K562 (cell line): Measurements from ENCODE around the gene PLK5. TPM values are rescaled to one million over a fixed set of nuclear protein-coding genes. Genes with fewer than 3 reads are reported as not detected.

Source experiments
- ATAC-seq: fragments of 200-7000 bp; cut with Tn5 transposase; 3 replicates; pipeline ENCODE4 v1.9.1; 2020; ENCODE audit warnings: moderate library complexity
- BruUV-seq: library from RNA; stranded (reverse); fragments of 400-500 nt; replicated peaks from 2 replicates; lab custom pipeline; 2021; lab: Mats Ljungman, UMichigan
- CTCF ChIA-PET: fragments of 300-600 bp; formaldehyde crosslinking; extraction: SDS; loops from one replicate; lab custom pipeline; 2021; ENCODE audit warnings: low intra/inter-chr PET ratio; lab: Yijun Ruan, JAX
- POLR2A ChIA-PET: fragments of 300-600, 350-650 bp; sonication (Branson Sonifier 250); formaldehyde crosslinking; extraction: SDS; loops from one replicate; lab custom pipeline; 2021; ENCODE audit warnings: antibody characterized with exemption, inconsistent platforms; lab: Yijun Ruan, JAX
- DNase-seq, 4 experiments: peaks; one replicate each; pipeline versions ENCODE4 v3.0.0 to v3.0.0-alpha.2; 2011 to 2018; ENCODE audit warnings: low spot score in 3 of 4, mixed read lengths in 3 of 4; ENCODE audit errors: extremely low read depth in 1 of 4
- FAIRE-seq: peaks from 2 replicates; lab custom pipeline; 2011; peaks lifted over from hg19 to GRCh38; lab: Jason Lieb, UNC
- H2AFZ ChIP-seq: 2 replicates; pipeline ENCODE4 v1.6.0; 2011; ENCODE audit warnings: low read depth, low read length, control low read depth, inconsistent platforms
- H3K27ac ChIP-seq: fragments of 200-600 bp; 3 replicates; pipeline ENCODE4 v1.8.0; 2011; ENCODE audit warnings: low read depth, mild to moderate bottlenecking, control low read depth, inconsistent platforms, low read length, moderate library complexity, mixed read lengths; ENCODE audit errors: extremely low read depth
- H3K27me3 ChIP-seq, 2 experiments: fragments of 300-600 bp in 1 of 2; 2 replicates in 1 of 2; 3 replicates in 1 of 2; pipeline versions ENCODE4 v1.6.0 to v1.8.0; 2011; ENCODE audit warnings: inconsistent platforms in 2 of 2, low read length in 2 of 2, mild to moderate bottlenecking in 1 of 2, mixed read lengths in 1 of 2, moderate library complexity in 1 of 2; ENCODE audit not compliant: control insufficient read depth in 2 of 2, insufficient read depth in 2 of 2
- H3K36me3 ChIP-seq: fragments of 300-600 bp; 3 replicates; pipeline ENCODE4 v1.8.0; 2011; ENCODE audit warnings: mild to moderate bottlenecking, low read length, inconsistent platforms; ENCODE audit not compliant: control insufficient read depth, insufficient read depth
- H3K4me1 ChIP-seq, 2 experiments: fragments of 200-600 bp in 1 of 2; replicated peaks in 1 of 2; 2 replicates in 1 of 2; 3 replicates in 1 of 2; pipeline versions ENCODE4 v1.5.1 to v1.8.0; 2011; ENCODE audit warnings: inconsistent platforms in 2 of 2, low read length in 2 of 2, mild to moderate bottlenecking in 1 of 2, mixed read lengths in 1 of 2, moderate library complexity in 1 of 2; ENCODE audit not compliant: control insufficient read depth in 2 of 2, insufficient read depth in 2 of 2
- H3K4me2 ChIP-seq: 2 replicates; pipeline ENCODE4 v1.6.1; 2011; ENCODE audit warnings: low read length, control low read depth, inconsistent platforms, mixed read lengths; ENCODE audit not compliant: insufficient read depth
- H3K4me3 ChIP-seq: fragments of 200-600 bp; sonication (generic), shearing (Covaris generic); 2 replicates; pipeline ENCODE4 v1.5.1; 2016; ENCODE audit warnings: control low read depth, inconsistent platforms
- H3K79me2 ChIP-seq: fragments of 200-600 bp; 3 replicates; pipeline ENCODE4 v1.8.0; 2011; ENCODE audit warnings: low read length, inconsistent platforms; ENCODE audit not compliant: control insufficient read depth, insufficient read depth
- H3K9ac ChIP-seq, 2 experiments: 2 replicates each; pipeline versions ENCODE4 v1.6.0 to v1.6.1; 2011; ENCODE audit warnings: low read depth in 2 of 2, low read length in 2 of 2, control low read depth in 1 of 2, inconsistent platforms in 1 of 2, mild to moderate bottlenecking in 1 of 2, mixed read lengths in 1 of 2; ENCODE audit not compliant: insufficient read depth in 1 of 2
- H3K9me1 ChIP-seq: one replicate; pipeline ENCODE4 v1.6.0; 2011; ENCODE audit warnings: inconsistent platforms, mild to moderate bottlenecking, low read length, moderate library complexity; ENCODE audit not compliant: control insufficient read depth, insufficient read depth
- H3K9me3 ChIP-seq: replicated peaks from 2 replicates; pipeline ENCODE4 v1.5.1; 2011; ENCODE audit warnings: low read depth, low read length, inconsistent platforms; ENCODE audit not compliant: control insufficient read depth, insufficient read depth
- H4K20me1 ChIP-seq: replicated peaks from 2 replicates; pipeline ENCODE4 v1.6.1; 2011; ENCODE audit warnings: low read length, inconsistent platforms, mixed read lengths; ENCODE audit not compliant: control insufficient read depth, insufficient read depth
- ESRRA ChIP-seq: fragments of 450-650 bp; IDR thresholded peaks from 2 replicates; pipeline ENCODE4 v1.6.1; 2014; ENCODE audit warnings: low read depth, mild to moderate bottlenecking, moderate library complexity, borderline replicate concordance
- FOXK2 ChIP-seq, 2 experiments: fragments of 450-650 bp; IDR thresholded peaks in 1 of 2; conservative IDR thresholded peaks in 1 of 2; 2 replicates each; pipeline ENCODE4 v1.6.1; 2016; ENCODE audit warnings: low read depth in 2 of 2, mild to moderate bottlenecking in 1 of 2
- KDM5B ChIP-seq: fragments of 200-600 bp; sonication (generic); IDR thresholded peaks from 2 replicates; pipeline ENCODE4 v1.6.1; 2012; ENCODE audit warnings: low read depth, mild to moderate bottlenecking, moderate library complexity, low read length, control low read depth, inconsistent platforms; ENCODE audit not compliant: insufficient replicate concordance
- POLR2H ChIP-seq: IDR thresholded peaks from 2 replicates; pipeline ENCODE4 v1.6.1; 2016; ENCODE audit warnings: missing genetic modification characterization, low read depth, mild to moderate bottlenecking, control low read depth, missing compliant biosample characterization, moderate library complexity
- TAF1 ChIP-seq: IDR thresholded peaks from 2 replicates; pipeline ENCODE4 v1.6.1; 2011; ENCODE audit warnings: mild to moderate bottlenecking, low read length, moderate library complexity; ENCODE audit not compliant: insufficient read depth, control insufficient read depth, severe bottlenecking; ENCODE audit errors: extremely low read depth
- ZNF197 ChIP-seq: fragments of 200-800 bp; sonication (Bioruptor generic); IDR thresholded peaks from 2 replicates; pipeline ENCODE4 v1.6.1; 2016; ENCODE audit warnings: low read depth, missing genetic modification characterization, missing compliant biosample characterization
- ZNF347 ChIP-seq: fragments of 450-650 bp; formaldehyde crosslinking; IDR thresholded peaks from 2 replicates; pipeline ENCODE4 v1.4.0; 2020; ENCODE audit warnings: low read depth, mild to moderate bottlenecking, moderate library complexity
- ZNF589 ChIP-seq: fragments of 200-800 bp; sonication (Bioruptor generic); IDR thresholded peaks from 2 replicates; pipeline ENCODE4 v1.6.1; 2016; ENCODE audit warnings: low read depth, missing genetic modification characterization, missing compliant biosample characterization
- ZNF79 ChIP-seq: fragments of 250-450 bp; sonication (Bioruptor Pico); IDR thresholded peaks from 2 replicates; pipeline ENCODE4 v1.4.0; 2020; ENCODE audit warnings: low read depth, mild to moderate bottlenecking, moderate library complexity
- WGBS: fragments of 100-300 bp; shearing (Covaris generic); methylation state at CpG from one replicate; pipeline ENCODE4 v1.1.6; 2016; ENCODE audit warnings: low coverage, mixed read lengths; ENCODE audit not compliant: insufficient coverage; ENCODE audit errors: missing lambda C conversion rate; 5-methylcytosine and 5-hydroxymethylcytosine counted together
- in situ Hi-C: fragments of 300-500 bp; cut with MboI; formaldehyde crosslinking; loops from 4 replicates; pipeline ENCODE4 v1.15.0; 2018; ENCODE audit warnings: inconsistent platforms, mixed read lengths
- intact Hi-C: fragments of 100-400 bp; cut with micrococcal nuclease; formaldehyde crosslinking; loops from 2 replicates; pipeline ENCODE4 v1.14.2; 2022
- polyA plus RNA-seq, 8 experiments: library from polyadenylated mRNA; depleted of rRNA in 4 of 8; stranded (reverse) in 5 of 8; unstranded in 3 of 8; fragments of >200 nt; fragmentation: Nextera tagmentation in 2 of 8; fragmentation: Illumina TruSeq in 1 of 8; extraction: Ambion mirVana in 2 of 8; extraction: Trizol in 1 of 8; gene quantifications; 2 replicates each; pipeline versions ENCODE4 v1.2.1 to v1.2.3, GENCODE V29; 2011 to 2014; ENCODE audit warnings: inconsistent platforms in 1 of 8, missing spikeins in 1 of 8
- total RNA-seq, 7 experiments: library from RNA; depleted of rRNA in 6 of 7; stranded (reverse); fragments of >200 nt in 6 of 7; fragmentation: Illumina TruSeq in 2 of 7; extraction: Trizol in 2 of 7; gene quantifications; 2 replicates each; pipeline versions ENCODE4 v1.2.1 to v1.2.3, GENCODE V29; 2011 to 2021; ENCODE audit warnings: low replicate concordance in 1 of 7
- TF ChIP-seq, protein P1 (sequence below), 2 experiments: fragments of 250-450 bp in 1 of 2; fragments of 450-650 bp in 1 of 2; sonication (Bioruptor Pico) in 1 of 2; IDR thresholded peaks; 2 replicates each; pipeline versions ENCODE4 v1.6.1 to v1.8.0; 2016 to 2021; ENCODE audit warnings: mild to moderate bottlenecking in 2 of 2, moderate library complexity in 2 of 2, missing compliant biosample characterization in 1 of 2, missing genetic modification characterization in 1 of 2

PLK5 gene
- total and polyA plus RNA-seq, 9 of the 15 experiments (the other 6 are each of a cell fraction or from before 2014, with no cell fraction given), result 0.04 to 0.23 (median 0.11) TPM; not detected in 5

DNA sequence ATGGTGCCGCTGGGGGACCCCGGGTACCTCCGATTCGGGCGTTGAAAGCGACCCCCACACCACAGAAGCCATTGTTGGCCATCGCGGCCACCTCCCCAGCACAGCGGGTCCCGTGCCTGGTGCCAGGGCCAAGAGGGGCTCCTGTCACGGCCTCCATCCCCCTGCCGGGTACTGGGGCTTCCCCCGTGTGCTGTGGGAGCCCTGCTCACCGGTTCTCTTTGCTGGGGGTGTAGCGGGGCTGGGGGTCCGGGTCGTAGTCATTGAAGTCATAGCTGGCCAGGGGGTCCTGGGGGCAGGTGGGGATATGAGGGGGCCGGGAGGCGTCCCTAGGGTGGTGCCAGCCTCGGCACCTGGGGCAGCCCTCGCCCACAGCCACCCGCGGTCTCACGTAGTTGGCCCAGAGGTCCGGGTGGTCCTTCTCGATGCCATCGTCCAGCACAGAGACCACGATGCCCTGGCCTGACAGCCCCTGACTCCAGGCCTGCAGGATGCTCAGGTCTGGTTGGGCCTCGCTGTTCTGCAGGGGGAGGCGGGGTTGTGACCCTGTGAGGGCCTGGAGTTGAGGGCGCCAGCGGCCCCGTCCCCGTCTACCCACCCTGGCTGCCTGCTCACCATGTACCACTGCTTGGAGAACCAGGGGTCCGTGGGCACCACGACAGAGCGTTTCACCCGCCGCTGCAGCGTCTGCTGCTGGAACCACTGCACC, 36.1 kb upstream of the PLK5 start:
- no peaks in the 10 kb centered on the region for H3K9me3 ChIP-seq
- no peaks in the 10 kb centered on the region for H4K20me1 ChIP-seq
- ATAC-seq (no peak), FAIRE-seq (no peak), DNase-seq (no peak)
- in situ Hi-C loops, result no loop called here
- no peaks in the 10 kb centered on the region for H3K9me1 ChIP-seq
- no peaks in the 10 kb centered on the region for H3K36me3 ChIP-seq
- H3K4me2 ChIP-seq, result no peak overlapping the region
- no peak overlapping the region for H3K4me3 ChIP-seq
- ChIA-PET POLR2A (no interaction called here), CTCF (no interaction called here)
- H3K27me3 ChIP-seq, result no peaks in the 10 kb centered on the region
- no peak for TF ChIP-seq ZNF197 (CRISPR knock-in tag)
- no peak for TF ChIP-seq KDM5B
- TF ChIP-seq POLR2H (tag), result no peak
- TF ChIP-seq ZNF347 (CRISPR knock-in tag), result no peak
- TF ChIP-seq, protein P1, sequence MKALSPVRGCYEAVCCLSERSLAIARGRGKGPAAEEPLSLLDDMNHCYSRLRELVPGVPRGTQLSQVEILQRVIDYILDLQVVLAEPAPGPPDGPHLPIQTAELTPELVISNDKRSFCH (CRISPR knock-in tag; IDR thresholded peaks at IDR 0.05), result no peak
- TF ChIP-seq, protein P1 (tag; IDR thresholded peaks at IDR 0.05), result no peak
- no peak for TF ChIP-seq ZNF79 (CRISPR knock-in tag)
- no peak for TF ChIP-seq TAF1
- TF ChIP-seq ZNF589, result no peak
- no peak for TF ChIP-seq FOXK2 (conservative IDR thresholded peaks at IDR 0.05 in 1 of 2, IDR thresholded peaks at IDR 0.05 in 1 of 2; ENCODE audit: low read depth in 2 of 2)
- TF ChIP-seq ESRRA, result no peak
- peaks cover 10 to 62% of the 10 kb centered on the region in 2 experiments for H3K4me1 ChIP-seq
- peaks cover 18% of the 10 kb centered on the region for H3K79me2 ChIP-seq
- intact Hi-C loops, result no loop called here
- no peak overlapping the region for H2AFZ ChIP-seq
- H3K9ac ChIP-seq, result peak overlapping the region in 1 of 2 experiments; percentile 10; a peak in 1 of 4 replicates
- no peak overlapping the region for H3K27ac ChIP-seq
- 79% methylated on average over 23 of the region's 40 CpGs for WGBS
- BruUV-seq, result no TSS peak
